ENCODE results near the gene LRRC41.
"Not testable (repeated sequence)": the region's sequence is repeated elsewhere in the genome, so short reads cannot be mapped to it uniquely, and the experiment has no call there.

Gene LRRC41

DNA sequence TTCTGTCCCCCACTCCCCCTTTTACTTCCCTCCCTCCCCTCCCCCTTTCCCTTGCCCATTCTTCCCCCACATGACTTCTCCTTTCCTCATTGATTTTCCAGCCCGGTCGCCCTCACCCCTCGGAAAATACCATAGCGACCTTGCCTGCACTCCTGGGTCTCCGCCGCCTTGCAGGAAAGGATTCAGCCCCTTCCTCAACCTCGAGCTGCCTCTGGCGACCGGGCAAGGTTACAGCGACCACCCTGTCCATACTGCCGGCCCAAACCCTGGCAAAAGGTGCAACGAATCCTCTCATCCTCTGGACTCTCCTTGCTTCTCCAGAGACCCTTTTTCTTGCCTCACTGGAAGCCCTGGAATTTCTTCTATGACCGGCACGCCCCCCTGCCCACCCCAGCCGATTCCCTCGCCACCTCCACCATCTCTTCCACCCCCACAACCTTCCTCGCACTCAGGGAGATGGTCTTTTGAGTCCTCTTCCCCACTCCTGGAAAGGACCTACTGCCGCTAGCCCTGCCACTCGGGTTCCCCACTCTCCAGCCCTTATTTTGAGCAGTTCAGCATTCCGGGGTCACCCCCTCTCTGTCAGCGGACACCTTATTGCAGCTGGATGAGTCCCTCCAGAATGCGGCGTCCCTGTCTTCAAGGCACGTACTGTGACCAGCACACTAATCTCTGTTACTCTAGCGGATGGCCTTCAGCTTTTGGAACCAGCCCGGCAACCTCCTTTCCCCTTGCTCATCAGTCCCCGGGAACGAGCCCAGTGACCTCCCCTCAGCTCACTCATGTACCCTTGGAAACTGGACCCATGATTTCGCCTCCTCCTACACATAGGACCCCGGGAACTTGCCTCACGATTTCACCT, 38.0 kb upstream of the LRRC41 start:
- DNase-seq, result no peak
- Histone ChIP-seq H3K27me3 (replicated peaks; ENCODE audit: control insufficient read depth, insufficient read depth, low read length, poor library complexity, severe bottlenecking) (no peaks in the 10 kb centered on the region), H3K9me3 (ENCODE audit: control insufficient read depth, low read length) (no peaks in the 10 kb centered on the region), H3K4me3 (ENCODE audit: insufficient read depth, low read depth, low read length, poor library complexity, severe bottlenecking) (peak overlapping the region; percentile 73), H3K36me3 (ENCODE audit: control insufficient read depth, insufficient read depth, low read length) (peaks cover 19% of the 10 kb centered on the region), H3K4me1 (ENCODE audit: control insufficient read depth, insufficient read depth, low read length, poor library complexity, severe bottlenecking) (peaks cover 9% of the 10 kb centered on the region), H3K27ac (ENCODE audit: insufficient read depth, low read length, poor library complexity, severe bottlenecking) (peak overlapping the region; percentile 96)

DNA sequence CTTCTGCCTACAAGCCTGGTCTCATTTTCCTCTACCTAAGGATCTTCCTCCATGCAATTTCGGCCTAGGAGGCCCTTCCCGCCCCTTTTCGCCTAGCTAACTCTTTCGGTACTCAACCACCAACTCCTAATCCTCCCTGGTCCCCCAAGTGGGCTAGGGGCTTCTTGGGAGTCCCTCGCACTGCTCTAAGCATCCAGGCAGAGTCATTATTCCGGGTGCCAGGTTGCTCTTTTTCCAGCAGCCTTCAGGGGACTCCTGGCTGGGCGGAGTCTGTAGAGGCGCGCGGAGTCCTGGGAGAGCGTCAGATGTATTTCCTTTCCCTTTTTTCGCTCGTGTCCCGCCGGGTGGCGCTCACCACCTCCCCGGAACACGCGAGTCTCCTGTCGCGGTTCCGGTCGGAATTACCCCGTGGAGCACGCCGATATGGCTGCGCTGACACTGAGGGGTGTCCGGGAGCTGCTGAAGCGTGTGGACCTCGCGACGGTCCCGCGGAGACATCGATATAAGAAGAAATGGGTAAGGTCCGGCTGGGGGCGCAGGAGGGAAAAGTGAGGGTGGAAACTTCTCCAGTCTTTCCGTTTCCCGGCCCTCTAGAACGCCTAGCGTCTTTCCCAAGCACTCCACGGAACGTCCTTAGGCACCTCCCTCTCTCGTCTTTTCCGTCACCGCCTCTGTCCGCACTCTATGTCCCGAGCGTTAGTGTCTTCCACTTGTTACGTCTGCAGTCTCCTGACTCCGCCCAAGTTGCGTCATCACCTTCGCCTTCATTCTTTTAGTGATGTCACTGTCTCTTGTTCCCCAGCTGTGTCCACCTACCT, 37.2 kb upstream of the LRRC41 start, which contains the start of gene NSUN4:
Gene NSUN4 (plus strand): TSS at position 404 of the 818 bp plus-strand sequence. CDS start 20 bp downstream, at position 424.
- Histone ChIP-seq H3K36me3 (ENCODE audit: control insufficient read depth, insufficient read depth, low read length) (peaks cover 19% of the 10 kb centered on the region), H3K4me3 (ENCODE audit: insufficient read depth, low read depth, low read length, poor library complexity, severe bottlenecking) (peak within 1 kb of the TSS; percentile 73), H3K27me3 (replicated peaks; ENCODE audit: control insufficient read depth, insufficient read depth, low read length, poor library complexity, severe bottlenecking) (no peaks in the 10 kb centered on the region), H3K27ac (ENCODE audit: insufficient read depth, low read length, poor library complexity, severe bottlenecking) (peak within 1 kb of the TSS; percentile 96), H3K4me1 (ENCODE audit: control insufficient read depth, insufficient read depth, low read length, poor library complexity, severe bottlenecking) (peaks cover 9% of the 10 kb centered on the region), H3K9me3 (ENCODE audit: control insufficient read depth, low read length) (no peaks in the 10 kb centered on the region)
- DNase-seq, result peak; percentile 75 to 81 (median 78)

DNA sequence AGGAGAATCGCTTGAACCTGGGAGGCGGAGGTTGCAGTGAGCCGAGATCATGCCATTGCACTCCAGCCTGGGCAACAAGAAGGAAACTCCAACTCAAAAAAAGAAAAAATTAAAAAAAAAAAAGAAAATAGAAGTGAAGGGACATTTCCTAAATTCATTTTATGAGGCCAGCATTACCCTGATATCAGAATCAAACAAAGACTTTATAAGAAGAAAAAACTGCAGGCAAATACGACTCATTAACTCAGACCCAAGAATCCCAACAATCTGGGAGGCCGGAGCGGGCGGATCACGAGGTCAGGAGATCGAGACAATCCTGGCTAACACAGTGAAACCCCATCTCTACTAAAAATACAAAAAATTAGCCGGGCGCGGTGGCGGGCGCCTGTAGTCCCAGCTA, 34.0 kb upstream of the LRRC41 start:
- not testable (repeated sequence) for H3K27me3 ChIP-seq (replicated peaks; ENCODE audit: control insufficient read depth, insufficient read depth, low read length, poor library complexity, severe bottlenecking); H3K4me1 ChIP-seq (ENCODE audit: control insufficient read depth, insufficient read depth, low read length, poor library complexity, severe bottlenecking); DNase-seq; H3K9me3 ChIP-seq (ENCODE audit: control insufficient read depth, low read length); H3K36me3 ChIP-seq (ENCODE audit: control insufficient read depth, insufficient read depth, low read length); H3K4me3 ChIP-seq (ENCODE audit: insufficient read depth, low read depth, low read length, poor library complexity, severe bottlenecking); H3K27ac ChIP-seq (ENCODE audit: insufficient read depth, low read length, poor library complexity, severe bottlenecking)

DNA sequence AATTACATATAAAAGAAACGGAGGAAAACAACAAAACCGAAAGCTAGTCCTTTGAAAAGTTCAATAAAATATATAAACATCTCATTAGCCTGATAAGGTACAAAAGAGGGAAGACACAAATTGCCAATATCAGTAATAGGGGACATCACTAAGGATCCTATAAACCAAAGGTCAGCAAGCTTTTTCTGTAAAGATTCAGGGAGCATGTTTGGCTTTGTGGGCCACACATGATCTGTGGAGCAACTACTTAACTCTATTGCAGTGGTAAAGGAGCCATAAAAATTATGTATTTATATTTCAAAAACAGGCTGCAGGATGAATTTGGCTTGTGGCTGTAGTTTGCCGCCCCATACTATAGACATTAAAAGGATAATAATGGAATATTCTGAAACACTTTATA, 31.7 kb upstream of the LRRC41 start:
- Histone ChIP-seq H3K9me3 (ENCODE audit: control insufficient read depth, low read length) (no peaks in the 10 kb centered on the region), H3K36me3 (ENCODE audit: control insufficient read depth, insufficient read depth, low read length) (no peaks in the 10 kb centered on the region), H3K4me1 (ENCODE audit: control insufficient read depth, insufficient read depth, low read length, poor library complexity, severe bottlenecking) (no peaks in the 10 kb centered on the region), H3K27me3 (replicated peaks; ENCODE audit: control insufficient read depth, insufficient read depth, low read length, poor library complexity, severe bottlenecking) (no peaks in the 10 kb centered on the region), H3K4me3 (ENCODE audit: insufficient read depth, low read depth, low read length, poor library complexity, severe bottlenecking) (no peak overlapping the region), H3K27ac (ENCODE audit: insufficient read depth, low read length, poor library complexity, severe bottlenecking) (no peak overlapping the region)
- no peak for DNase-seq

DNA sequence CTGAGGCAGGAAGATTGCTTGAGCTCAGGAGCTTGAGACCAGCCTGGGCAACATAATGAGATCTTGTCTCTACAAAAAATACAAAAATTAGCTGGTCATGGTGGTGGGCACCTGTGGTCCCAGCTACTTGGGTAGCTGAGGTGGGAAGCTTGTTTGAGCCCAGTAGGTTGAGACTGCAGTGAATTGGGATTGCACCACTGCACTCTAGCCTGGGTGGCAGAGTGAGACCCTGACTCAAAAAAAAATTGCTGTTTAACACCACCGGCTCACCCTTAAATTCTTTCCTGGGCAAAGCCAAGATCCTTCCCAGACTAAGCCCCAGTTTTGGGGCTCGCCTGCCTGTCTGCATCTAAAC, 30.6 kb upstream of the LRRC41 start:
- Histone ChIP-seq H3K27ac (ENCODE audit: insufficient read depth, low read length, poor library complexity, severe bottlenecking) (no peak overlapping the region), H3K9me3 (ENCODE audit: control insufficient read depth, low read length) (no peaks in the 10 kb centered on the region), H3K27me3 (replicated peaks; ENCODE audit: control insufficient read depth, insufficient read depth, low read length, poor library complexity, severe bottlenecking) (no peaks in the 10 kb centered on the region), H3K36me3 (ENCODE audit: control insufficient read depth, insufficient read depth, low read length) (no peaks in the 10 kb centered on the region), H3K4me1 (ENCODE audit: control insufficient read depth, insufficient read depth, low read length, poor library complexity, severe bottlenecking) (no peaks in the 10 kb centered on the region), H3K4me3 (ENCODE audit: insufficient read depth, low read depth, low read length, poor library complexity, severe bottlenecking) (no peak overlapping the region)
- DNase-seq, result no peak

DNA sequence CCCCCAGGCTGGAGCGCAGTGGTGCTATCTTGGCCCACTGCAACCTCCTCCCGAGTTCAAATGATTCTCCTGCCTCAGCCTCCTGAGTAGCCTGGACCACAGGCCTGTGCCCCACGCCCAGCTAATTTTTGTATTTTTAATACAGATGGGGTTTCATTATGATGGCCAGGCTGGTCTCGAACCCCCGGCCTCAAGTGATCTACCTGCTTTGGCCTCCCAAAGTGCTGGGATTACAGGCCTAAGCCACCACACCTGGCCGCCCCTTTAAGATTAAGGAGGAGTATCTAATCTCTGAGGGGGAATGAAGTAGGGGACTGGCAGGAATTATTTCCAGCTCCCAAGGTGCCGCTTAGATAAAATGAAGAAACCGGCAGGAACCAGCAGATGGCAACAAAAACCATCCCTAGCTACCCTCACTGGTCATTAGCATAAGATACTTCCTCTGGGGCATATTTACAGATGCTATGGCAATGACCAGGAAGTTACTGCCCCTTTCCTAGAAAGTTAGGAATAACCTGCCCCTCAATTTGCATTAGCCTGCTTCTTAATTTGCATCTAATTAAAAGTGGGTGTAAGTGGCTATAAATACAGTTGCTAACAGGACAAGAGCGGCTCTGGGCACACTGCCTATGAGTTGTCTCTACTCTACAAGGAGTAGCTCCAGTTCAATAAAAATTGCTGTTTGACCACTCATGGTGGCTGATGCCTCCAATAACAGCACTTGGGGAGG, 30.0 kb upstream of the LRRC41 start:
- Histone ChIP-seq H3K4me1 (ENCODE audit: control insufficient read depth, insufficient read depth, low read length, poor library complexity, severe bottlenecking) (no peaks in the 10 kb centered on the region), H3K27me3 (replicated peaks; ENCODE audit: control insufficient read depth, insufficient read depth, low read length, poor library complexity, severe bottlenecking) (no peaks in the 10 kb centered on the region), H3K4me3 (ENCODE audit: insufficient read depth, low read depth, low read length, poor library complexity, severe bottlenecking) (no peak overlapping the region), H3K9me3 (ENCODE audit: control insufficient read depth, low read length) (no peaks in the 10 kb centered on the region), H3K27ac (ENCODE audit: insufficient read depth, low read length, poor library complexity, severe bottlenecking) (no peak overlapping the region), H3K36me3 (ENCODE audit: control insufficient read depth, insufficient read depth, low read length) (no peaks in the 10 kb centered on the region)
- no peak for DNase-seq

DNA sequence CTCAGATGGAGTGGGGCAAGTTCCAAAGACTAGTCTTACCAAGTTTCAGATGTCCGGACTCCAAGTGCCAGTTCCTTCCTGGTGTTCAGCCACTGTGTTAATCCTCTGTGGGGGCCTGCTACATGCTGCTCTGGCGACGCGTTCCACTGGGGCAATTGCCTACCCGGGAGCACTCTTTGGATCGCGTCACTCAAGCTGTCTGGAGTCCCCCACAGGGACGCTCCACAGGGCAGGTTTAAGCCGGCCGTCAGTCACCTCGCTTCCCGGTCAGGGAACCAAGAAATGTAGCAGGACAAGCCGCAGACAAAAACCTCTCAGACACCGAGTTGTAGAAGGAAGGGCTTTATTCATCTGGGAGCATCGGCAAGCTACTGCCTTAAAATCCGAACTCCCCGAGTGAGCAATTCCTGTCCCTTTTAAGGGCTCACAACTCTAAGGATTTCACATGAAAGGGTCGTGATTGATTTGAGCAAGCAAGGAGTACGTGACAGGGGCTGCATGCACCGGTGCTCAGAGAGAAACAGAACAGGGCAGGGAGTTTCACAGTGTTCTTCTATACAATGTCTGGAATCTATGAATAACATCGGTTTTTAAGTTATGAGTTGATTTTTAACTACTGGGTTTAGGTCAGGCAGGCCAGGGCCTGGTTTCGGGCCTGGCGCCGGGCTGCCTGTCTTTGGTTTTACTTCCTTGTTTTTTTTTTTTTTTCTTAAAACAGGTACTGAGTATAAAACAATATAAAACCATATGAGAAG, 28.5 kb upstream of the LRRC41 start:
- H3K27ac ChIP-seq (ENCODE audit: insufficient read depth, low read length, poor library complexity, severe bottlenecking); H3K9me3 ChIP-seq (ENCODE audit: control insufficient read depth, low read length); H3K27me3 ChIP-seq (replicated peaks; ENCODE audit: control insufficient read depth, insufficient read depth, low read length, poor library complexity, severe bottlenecking); H3K36me3 ChIP-seq (ENCODE audit: control insufficient read depth, insufficient read depth, low read length); H3K4me3 ChIP-seq (ENCODE audit: insufficient read depth, low read depth, low read length, poor library complexity, severe bottlenecking); H3K4me1 ChIP-seq (ENCODE audit: control insufficient read depth, insufficient read depth, low read length, poor library complexity, severe bottlenecking); DNase-seq: not testable (repeated sequence)

DNA sequence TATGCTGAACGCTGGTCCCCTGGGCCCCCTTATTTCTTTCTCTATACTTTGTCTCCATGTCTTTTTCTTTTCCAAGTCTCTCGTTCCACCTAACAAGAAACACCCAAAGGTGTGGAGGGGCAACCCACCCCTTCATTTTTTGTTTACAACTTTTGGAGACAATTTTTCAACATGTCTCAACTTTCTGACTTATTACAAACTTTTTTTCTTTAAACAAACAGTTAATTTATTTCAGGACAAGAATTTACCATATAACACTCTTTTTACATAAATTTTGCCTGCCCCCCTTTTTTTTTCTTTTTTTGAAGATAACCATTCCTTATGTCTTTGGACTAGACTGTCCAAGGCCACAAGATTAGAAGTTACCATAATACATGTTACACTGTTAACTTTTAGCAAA, 27.0 kb upstream of the LRRC41 start:
- H3K9me3 ChIP-seq (ENCODE audit: control insufficient read depth, low read length); H3K27me3 ChIP-seq (replicated peaks; ENCODE audit: control insufficient read depth, insufficient read depth, low read length, poor library complexity, severe bottlenecking); DNase-seq: not testable (repeated sequence)

DNA sequence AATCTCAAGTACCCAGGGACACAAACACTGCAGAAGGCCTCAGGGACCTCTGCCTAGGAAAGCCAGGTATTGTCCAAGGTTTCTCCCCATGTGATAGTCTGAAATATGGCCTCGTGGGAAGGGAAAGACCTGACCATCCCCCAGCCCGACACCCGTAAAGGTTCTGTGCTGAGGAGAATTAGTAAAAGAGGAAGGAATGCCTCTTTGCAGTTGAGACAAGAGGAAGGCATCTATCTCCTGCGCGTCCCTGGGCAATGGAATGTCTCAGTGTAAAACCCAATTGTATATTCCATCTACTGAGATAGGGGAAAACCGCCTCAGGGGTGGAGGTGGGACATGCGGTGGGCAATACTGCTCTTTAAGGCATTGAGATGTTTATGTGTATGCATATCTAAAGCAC, 26.4 kb upstream of the LRRC41 start:
- not testable (repeated sequence) for H3K9me3 ChIP-seq (ENCODE audit: control insufficient read depth, low read length); H3K4me3 ChIP-seq (ENCODE audit: insufficient read depth, low read depth, low read length, poor library complexity, severe bottlenecking); H3K27ac ChIP-seq (ENCODE audit: insufficient read depth, low read length, poor library complexity, severe bottlenecking); H3K27me3 ChIP-seq (replicated peaks; ENCODE audit: control insufficient read depth, insufficient read depth, low read length, poor library complexity, severe bottlenecking); H3K4me1 ChIP-seq (ENCODE audit: control insufficient read depth, insufficient read depth, low read length, poor library complexity, severe bottlenecking); H3K36me3 ChIP-seq (ENCODE audit: control insufficient read depth, insufficient read depth, low read length); DNase-seq

More for the DNA sequence above, 27.0 kb upstream of the LRRC41 start:
- not testable (repeated sequence) for H3K27ac ChIP-seq (ENCODE audit: insufficient read depth, low read length, poor library complexity, severe bottlenecking); H3K36me3 ChIP-seq (ENCODE audit: control insufficient read depth, insufficient read depth, low read length); H3K4me3 ChIP-seq (ENCODE audit: insufficient read depth, low read depth, low read length, poor library complexity, severe bottlenecking); H3K4me1 ChIP-seq (ENCODE audit: control insufficient read depth, insufficient read depth, low read length, poor library complexity, severe bottlenecking)

All from effector memory CD4-positive, alpha-beta T cell (primary cell).